Germinal center (tissue), 1 donor: ENCODE results near the gene SENP8.
"Not testable (repeated sequence)": the region's sequence is repeated elsewhere in the genome, so short reads cannot be mapped to it uniquely, and the experiment has no call there.

ENCODE experiments used
- DNase-seq: peaks from one replicate; pipeline ENCODE4 v3.0.0; 2012; ENCODE audit warnings: mixed read lengths, low spot score

Gene SENP8

GRCh38 chr15:72155635-72156616 lies 37.7 kb downstream of the SENP8 start:
- DNase-seq, result peak; percentile 74

GRCh38 chr15:72156928-72157327 lies 38.7 kb downstream of the SENP8 start:
- no peak for DNase-seq

DNA sequence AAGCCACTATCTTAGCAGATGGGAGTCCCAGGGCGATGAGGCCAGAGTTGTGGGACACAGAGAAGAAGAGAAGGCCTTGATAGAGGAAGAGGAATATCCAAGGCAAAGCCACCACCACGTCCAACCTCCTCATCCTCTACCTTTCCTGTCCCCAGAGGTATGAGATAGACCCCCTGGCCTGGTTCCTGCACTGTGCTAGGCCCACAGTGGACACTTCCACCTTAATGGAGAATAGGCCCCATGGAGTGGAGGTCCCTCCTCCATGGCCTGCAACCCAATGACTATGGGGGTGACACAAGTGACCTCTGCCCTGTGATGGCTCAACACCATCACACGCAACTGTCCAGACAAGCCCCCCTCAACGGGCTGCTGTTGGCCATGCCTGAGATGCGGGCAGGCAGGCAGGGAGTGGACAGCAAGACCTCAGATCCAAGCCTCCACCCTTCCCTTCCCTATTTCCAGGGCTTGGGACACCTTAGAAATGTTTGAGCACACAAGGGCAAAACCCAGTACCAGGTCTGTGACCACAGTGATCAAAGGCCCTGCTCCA lies 42.6 kb downstream of the SENP8 start:
- no peak for DNase-seq

DNA sequence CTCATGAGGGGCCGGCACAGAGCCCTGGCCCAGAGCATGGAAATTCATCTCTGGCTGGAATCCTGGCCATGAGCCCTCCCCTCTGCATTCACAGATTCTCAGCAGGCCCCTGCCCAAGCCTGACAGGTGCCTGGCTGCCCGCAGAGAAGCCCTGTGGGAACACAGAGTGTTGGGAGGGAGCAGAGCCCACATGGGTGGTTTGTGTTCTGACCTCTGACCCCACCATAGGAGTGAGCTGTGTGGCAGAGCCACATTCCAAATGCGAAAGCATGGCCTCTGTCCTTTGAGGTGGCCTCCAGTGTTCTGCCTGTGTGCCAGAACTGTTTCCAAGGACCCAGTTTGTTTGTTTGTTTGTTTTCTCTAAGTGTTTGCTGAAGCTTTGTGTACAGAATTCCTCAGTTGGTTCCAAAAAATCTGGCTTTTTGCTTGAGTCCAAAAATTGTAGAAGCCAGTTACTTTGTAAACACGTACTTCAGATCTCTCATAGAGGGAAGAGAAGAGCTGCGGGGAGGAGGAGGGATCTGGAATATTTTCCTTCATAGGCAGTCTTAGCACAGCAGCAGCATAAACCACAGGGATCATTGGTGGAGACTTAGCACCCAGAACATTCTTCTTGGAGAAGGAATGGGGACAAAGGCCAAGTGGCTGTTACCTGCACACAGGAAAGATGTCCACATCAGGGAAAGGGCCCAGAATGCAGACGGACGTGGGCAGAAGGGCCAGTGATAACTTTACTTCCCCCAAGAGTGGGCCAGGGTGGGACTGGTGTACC lies 43.3 kb downstream of the SENP8 start:
- no peak for DNase-seq

- DNase-seq, result no peak
Measured at GRCh38 chr15:72162569-72162968, 44.4 kb downstream of the SENP8 start.

GRCh38 chr15:72163719-72164118 lies 45.5 kb downstream of the SENP8 start:
- no peak for DNase-seq

DNA sequence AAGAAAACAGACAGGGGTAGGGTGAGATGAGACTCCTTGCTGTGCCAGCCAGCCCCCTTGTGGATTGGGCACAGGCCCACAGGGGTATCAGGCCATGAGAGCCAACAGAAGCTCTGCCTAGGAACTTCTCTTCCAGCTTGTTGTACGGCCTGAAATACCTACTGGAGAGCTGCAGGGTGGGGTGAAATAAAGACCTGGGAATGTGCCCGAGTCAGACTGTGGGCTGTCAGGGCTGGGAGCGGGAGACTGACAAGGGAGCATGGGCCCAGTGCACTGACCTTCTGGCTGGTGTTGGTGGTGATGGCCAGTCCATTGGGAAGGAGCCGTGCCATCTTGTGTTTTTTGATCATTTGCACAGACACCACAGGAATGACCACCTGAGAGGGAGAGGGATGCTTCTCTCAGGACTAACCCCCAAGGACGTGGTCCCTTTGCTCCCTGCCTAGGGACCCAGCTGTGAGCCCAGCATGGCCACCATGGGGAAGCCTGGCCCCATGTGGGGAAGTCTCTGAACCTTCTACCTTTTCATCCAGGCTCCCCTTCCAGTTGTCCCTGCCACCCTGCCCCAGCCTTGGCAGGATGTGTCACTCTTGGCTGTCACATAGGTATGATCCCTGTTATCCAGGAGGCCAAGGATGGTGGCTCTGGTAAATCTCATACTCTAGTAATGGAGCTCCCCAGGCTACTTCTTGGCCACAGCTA lies 48.7 kb downstream of the SENP8 start:
- no peak for DNase-seq

- DNase-seq, result no peak
Measured at GRCh38 chr15:72167445-72167844, 49.2 kb downstream of the SENP8 start.

DNA sequence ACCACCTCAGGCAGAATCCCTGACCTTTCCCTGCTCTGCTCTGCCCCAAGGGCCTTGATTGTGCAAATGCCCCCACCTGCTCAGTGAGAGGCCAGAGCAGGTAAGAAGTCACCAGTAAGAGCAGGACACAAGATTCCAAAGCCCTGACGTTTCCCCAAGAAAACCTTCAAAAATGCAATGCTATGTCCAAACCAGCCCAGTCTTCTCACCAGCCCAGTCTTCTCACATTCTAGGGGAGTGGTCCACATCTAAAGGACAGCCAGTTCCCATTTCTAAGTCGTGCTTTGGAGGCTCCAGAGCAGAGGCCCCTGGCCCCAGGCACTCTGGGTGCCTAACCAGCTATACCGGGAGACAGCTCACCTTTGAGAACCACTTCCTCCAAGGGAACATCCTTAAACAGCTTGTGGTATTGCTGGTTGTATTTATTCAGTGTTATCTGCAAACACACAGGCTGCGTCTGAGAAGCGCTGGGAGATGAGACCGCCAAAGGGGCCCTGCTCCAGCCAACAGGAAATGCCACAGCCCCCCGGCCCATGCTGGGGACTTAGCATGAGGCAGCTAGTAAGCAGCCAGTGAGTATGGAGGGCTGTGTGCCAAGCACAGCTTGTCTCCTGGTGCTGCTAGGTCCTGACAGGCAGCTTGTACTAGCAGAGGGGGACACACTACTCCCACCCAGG lies 50.1 kb downstream of the SENP8 start:
- DNase-seq, result no peak

DNA sequence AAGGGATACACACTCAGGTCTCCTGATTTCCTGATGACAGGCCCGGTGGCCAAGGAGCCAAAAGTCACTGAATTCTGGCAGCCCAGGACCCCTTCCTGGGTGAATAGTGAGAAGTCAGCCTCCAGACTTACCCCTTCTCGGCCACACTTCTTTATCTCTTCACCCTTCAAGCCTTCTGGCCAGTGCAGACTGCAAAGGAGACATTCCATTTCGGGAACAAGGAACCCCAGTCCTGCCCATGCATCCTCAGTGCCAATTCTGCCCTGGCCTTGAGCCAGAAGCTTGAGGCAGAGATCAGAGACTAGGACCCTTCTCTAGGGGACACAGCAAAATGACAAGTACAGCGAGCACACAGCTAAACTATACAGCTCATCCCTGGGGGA lies 50.6 kb downstream of the SENP8 start:
- no peak for DNase-seq

GRCh38 chr15:72169236-72169920 lies 51.2 kb downstream of the SENP8 start:
- no peak for DNase-seq

GRCh38 chr15:72169921-72170611 lies 51.9 kb downstream of the SENP8 start:
- no peak for DNase-seq

- no peak for DNase-seq
Measured at GRCh38 chr15:72170691-72171090, 52.5 kb downstream of the SENP8 start.

DNA sequence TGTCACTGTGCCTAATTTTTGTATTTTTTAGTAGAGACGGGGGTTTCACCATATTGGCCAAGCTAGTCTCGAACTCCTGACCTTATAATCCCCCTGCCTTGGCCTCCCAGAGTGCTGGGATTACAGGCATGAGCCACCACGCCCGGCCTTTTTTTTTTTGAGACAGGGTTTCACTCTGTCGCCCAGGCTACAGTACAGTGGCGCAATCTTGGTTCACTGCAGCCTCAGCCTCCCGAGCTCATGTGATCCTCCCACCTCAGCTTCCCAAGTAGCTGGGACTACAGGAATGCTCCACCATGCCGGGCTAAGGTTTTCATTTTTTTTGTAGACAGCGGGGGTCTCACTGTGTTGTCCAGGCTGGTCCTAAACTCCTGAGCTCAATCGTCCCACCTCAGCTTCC lies 53.8 kb downstream of the SENP8 start:
- not testable (repeated sequence) for DNase-seq

DNA sequence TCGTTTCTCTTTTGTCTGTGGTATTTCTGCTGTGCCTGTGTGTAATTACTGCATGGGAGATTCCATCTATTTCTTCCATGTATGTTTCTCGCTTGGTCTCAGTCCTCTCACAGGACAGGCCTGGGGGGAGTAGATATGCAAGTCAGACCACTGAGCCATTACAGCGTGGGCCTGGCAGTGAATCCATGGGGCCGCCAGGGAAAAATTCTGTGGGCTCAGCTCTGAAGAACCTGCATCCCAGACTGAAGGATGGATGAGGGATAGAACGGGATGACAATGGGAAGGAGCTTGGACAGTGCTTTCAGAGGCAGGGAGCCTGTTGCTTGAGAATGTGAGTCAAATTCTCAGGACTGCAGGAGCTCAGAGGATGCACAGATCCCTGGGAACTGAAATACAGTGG lies 54.6 kb downstream of the SENP8 start:
- DNase-seq, result no peak

GRCh38 chr15:72173401-72173800 lies 55.2 kb downstream of the SENP8 start:
- no peak for DNase-seq

DNA sequence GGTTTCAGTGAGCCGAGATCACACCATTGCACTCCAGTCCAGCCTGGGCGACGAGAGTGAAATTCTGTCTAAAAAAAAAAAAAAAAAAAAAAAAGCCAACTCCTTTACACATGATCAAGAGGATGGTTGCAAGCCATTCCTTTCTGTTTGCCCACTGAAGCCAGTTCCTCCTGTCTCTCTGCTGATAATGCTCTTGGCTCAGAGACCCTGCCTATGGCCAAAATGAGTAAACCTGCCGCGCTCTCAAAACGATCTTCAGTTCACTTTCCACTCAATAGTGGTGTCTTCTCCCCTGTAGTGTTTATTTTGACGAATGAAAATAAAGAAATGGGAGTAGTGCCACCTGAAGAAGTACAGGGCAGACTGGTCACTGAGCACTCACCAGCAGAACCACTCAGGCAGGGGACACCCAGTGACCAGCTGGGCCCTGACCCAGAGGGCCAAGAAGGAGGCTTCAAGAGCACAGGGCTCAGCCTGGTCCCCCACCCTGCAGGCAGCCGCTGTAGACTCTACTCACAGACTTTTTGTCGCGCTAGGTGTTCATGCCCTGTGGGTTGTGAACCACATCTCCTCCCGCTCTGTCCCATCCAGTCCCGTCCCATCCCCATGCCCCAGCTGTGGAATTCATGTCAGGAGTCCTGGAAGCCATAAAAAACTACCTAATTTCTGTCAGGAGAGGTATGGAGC lies 55.8 kb downstream of the SENP8 start:
- DNase-seq, result no peak

DNA sequence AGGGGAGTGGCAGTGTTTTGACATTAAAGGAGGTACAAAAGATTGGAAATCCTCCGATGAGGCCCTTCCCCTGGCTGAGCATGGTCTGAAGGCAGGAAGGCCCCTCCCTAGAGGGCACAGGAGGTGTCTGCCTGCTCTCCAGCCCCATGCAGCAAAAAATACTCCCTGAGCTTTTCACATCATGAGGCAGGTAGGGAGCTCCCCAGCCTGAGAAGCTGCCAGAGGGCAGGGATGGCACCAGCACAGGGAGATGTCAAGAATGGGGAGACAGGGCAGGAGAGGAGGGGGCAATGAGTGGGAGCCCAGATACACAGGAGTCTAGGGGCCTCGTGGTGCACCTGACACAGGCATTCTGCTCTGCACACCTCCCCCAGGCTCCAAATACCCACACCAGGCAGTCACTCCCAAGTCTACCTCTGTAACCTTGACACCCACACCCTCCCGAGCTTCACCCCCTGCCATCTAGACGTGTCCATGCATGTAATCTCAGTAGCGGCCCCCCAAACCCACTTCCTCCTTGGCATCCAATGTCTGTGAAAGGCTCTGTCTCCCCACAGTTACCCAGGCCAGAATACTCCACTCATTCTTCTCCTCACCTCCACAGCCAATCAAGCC lies 56.5 kb downstream of the SENP8 start:
- DNase-seq, result no peak
